Stimulated activated naive CD4-positive, alpha-beta T cell treated with Interleukin-2 at 50 U/mL for 16 hours (primary cell): ENCODE data around the gene ZSCAN9.
A peak's percentile ranks its signal among the peaks of the same experiment; 100 is the strongest.

Experiments
- DNase-seq: peaks from one replicate; lab custom pipeline; 2025; lab: John Stamatoyannopoulos, UW

ZSCAN9 gene

GRCh38 chr6:28266962-28267694 lies 42.1 kb downstream of the ZSCAN9 start, which contains the start of gene ZSCAN26:
TSS of gene ZSCAN26 (plus strand) at chr6:28267143. CDS start at chr6:28271920, 4,777 bp downstream.
- DNase-seq: peak; percentile 88

GRCh38 chr6:28267695-28268059 lies 42.6 kb downstream of the ZSCAN9 start:
- DNase-seq: no peak

- peak; percentile 1 for DNase-seq
These were observed 44.4 kb downstream of the ZSCAN9 start for GRCh38 chr6:28269492-28269891.

DNA sequence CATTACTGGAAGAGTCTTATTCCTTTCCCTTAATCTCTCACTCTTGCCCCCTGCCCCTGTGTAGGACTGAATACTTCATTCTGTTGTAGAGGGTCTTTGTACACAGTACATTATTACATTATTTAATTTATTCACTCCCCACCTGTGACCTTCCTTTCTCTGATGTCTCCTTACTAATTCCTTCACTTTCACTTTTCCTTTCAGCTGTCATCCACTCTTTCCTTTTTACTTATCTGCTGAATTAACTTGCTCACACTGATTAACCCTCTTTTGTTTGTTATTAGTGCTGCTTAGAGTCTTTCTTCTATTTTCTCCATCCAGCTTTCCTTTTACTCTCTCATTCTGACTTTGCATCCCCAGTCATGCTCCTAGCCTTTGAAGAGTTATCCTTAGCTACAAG lies 49.8 kb downstream of the ZSCAN9 start:
- DNase-seq: no peak

- DNase-seq: no peak
These were observed 52.7 kb downstream of the ZSCAN9 start for GRCh38 chr6:28277746-28278145.

GRCh38 chr6:28280595-28281287 lies 55.7 kb downstream of the ZSCAN9 start:
- DNase-seq: no peak

GRCh38 chr6:28281288-28282064 lies 56.4 kb downstream of the ZSCAN9 start, which contains the start of gene PGBD1:
TSS of gene PGBD1 (plus strand) at chr6:28281572. CDS start at chr6:28283814, 2,242 bp downstream.
- DNase-seq: peak; percentile 11

DNA sequence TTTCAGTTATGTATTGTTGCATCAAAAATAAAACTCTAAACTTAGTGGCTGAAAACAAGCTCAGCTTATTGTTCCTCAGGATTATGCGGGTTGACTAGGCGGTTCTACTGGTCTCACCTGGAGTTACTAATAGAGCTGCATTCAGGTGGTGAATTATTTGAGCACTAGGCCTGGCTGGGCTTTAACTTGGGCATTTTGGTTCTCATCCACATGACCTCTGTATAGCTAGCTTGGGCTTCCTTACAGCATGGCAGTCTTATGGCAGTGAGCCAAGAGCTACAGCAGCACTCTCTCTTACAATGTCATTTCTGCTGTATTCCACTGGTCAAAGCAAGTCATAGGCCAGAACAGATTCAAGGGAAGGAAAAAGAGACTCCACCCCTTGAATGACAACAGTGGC lies 57.9 kb downstream of the ZSCAN9 start:
- no peak for DNase-seq
